Peyer's patch (tissue), 4 donors: Measurements from ENCODE around the gene DPF3.

Source experiments
- CTCF ChIP-seq, 6 experiments: fragments of 450-650 bp in 4 of 6; fragments of 200-600 bp in 2 of 6; sonication (generic) in 1 of 6; IDR thresholded peaks; one replicate each; pipeline ENCODE4 v1.5.1; 2017 to 2019; ENCODE audit warnings: antibody characterized with exemption in 6 of 6, mild to moderate bottlenecking in 3 of 6, moderate library complexity in 1 of 6
- POLR2A ChIP-seq, 2 donors: fragments of 450-650 bp; IDR thresholded peaks; one replicate each; pipeline ENCODE4 v1.5.1; 2017; ENCODE audit warnings: antibody characterized with exemption in 2 of 2, mild to moderate bottlenecking in 2 of 2, moderate library complexity in 2 of 2

- TF ChIP-seq CTCF (IDR thresholded peaks at IDR 0.05) (no peak), POLR2A (IDR thresholded peaks at IDR 0.05) (no peak)
Measured at GRCh38 chr14:72800296-72800695, 93.6 kb downstream of the DPF3 start.
